Esophagus muscularis mucosa (tissue), 4 donors: ENCODE data around the gene PITPNM3. TPM values are rescaled to one million over a fixed set of nuclear protein-coding genes. Genes with fewer than 3 reads are reported as not detected.

ENCODE experiments used
- DNase-seq: peaks from one replicate; pipeline ENCODE4 v3.0.0-alpha.2; 2017; ENCODE audit errors: extremely low spot score
- H3K27ac ChIP-seq, 4 donors: fragments of 200-600 bp; sonication (generic); replicated peaks in 1 of 4; 1 replicate in 3 of 4; 2 replicates in 1 of 4; pipeline ENCODE4 v1.5.1; 2016 to 2019; ENCODE audit warnings: mild to moderate bottlenecking in 1 of 4
- H3K27me3 ChIP-seq, 4 donors: fragments of 200-600 bp; sonication (generic); one replicate each; pipeline versions ENCODE4 v1.5.1 to v1.6.0; 2016 to 2019
- H3K36me3 ChIP-seq, 4 donors: fragments of 200-600 bp; sonication (generic); one replicate each; pipeline ENCODE4 v1.5.1; 2016 to 2019
- H3K4me1 ChIP-seq, 4 donors: fragments of 200-600 bp; sonication (generic); one replicate each; pipeline ENCODE4 v1.5.1; 2016 to 2019
- H3K4me3 ChIP-seq, 4 donors: fragments of 200-600 bp; sonication (generic); 1 replicate in 2 of 4; 2 replicates in 2 of 4; pipeline ENCODE4 v1.5.1; 2016 to 2019; ENCODE audit warnings: mild to moderate bottlenecking in 4 of 4, moderate library complexity in 1 of 4
- H3K9me3 ChIP-seq, 4 donors: fragments of 200-600 bp; sonication (generic); 1 replicate in 3 of 4; 2 replicates in 1 of 4; pipeline ENCODE4 v1.5.1; 2016 to 2019
- EP300 ChIP-seq: sonication (generic); formaldehyde crosslinking; IDR thresholded peaks from one replicate; pipeline ENCODE4 v1.6.1; 2017; ENCODE audit warnings: antibody characterized with exemption
- POLR2A ChIP-seq: fragments of 450-650 bp; IDR thresholded peaks from one replicate; pipeline ENCODE4 v1.6.1; 2017; ENCODE audit warnings: antibody characterized with exemption, moderate library complexity, mild to moderate bottlenecking, low read depth
- POLR2AphosphoS5 ChIP-seq, 2 donors: sonication (generic); formaldehyde crosslinking; IDR thresholded peaks; one replicate each; pipeline ENCODE4 v1.6.1; 2017; ENCODE audit warnings: antibody characterized with exemption in 2 of 2
- WGBS: methylation state at CpG from one replicate; pipeline ENCODE4 v1.1.5; 2018; 5-methylcytosine and 5-hydroxymethylcytosine counted together
- intact Hi-C: fragments of 100-400 bp; cut with DNase I; formaldehyde crosslinking; loops from one replicate; pipeline ENCODE4 v1.15.1; 2023
- total RNA-seq, 4 donors: library from RNA; depleted of rRNA; stranded (reverse); fragments of >200 nt; gene quantifications; one replicate each; pipeline versions ENCODE4 v1.1.0 to v1.2.1, GENCODE V29; 2016
- TF ChIP-seq, protein P1 (sequence below), 3 experiments: fragments of 200-600 bp in 2 of 3; fragments of 450-650 bp in 1 of 3; sonication (generic) in 2 of 3; IDR thresholded peaks; one replicate each; pipeline ENCODE4 v1.5.1; 2017 to 2019; ENCODE audit warnings: antibody characterized with exemption in 3 of 3, mild to moderate bottlenecking in 2 of 3, moderate library complexity in 1 of 3

PITPNM3 gene
- total RNA-seq, 4 donors from 2014 or later, result 46.5 to 93.2 (median 68.9) TPM

DNA sequence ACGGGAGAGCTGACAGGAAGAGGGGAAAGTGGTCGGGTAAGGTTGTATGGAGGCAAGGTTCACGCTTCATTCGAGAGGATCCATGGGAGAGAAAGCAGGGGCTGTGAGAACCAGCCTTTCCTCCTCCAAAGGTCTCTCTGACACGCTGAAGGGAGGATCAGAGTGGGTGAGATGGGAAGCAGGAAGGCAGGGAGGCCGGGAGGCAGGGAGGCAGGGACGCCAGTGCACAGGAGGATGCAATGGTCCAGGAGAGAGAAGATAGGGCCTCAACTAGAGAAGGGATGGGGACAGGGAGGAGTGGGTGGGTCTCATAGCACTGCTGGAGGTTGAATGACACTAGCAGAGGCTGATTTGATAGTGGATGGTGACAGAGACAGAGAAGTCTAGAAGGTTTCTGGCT lies 58.0 kb downstream of the PITPNM3 start:
- no peak for DNase-seq
- intact Hi-C loops, result no loop called here

GRCh38 chr17:6497496-6498221 lies 58.7 kb downstream of the PITPNM3 start:
- Histone ChIP-seq H3K36me3 (peaks cover 0 to 15% (median 3%) of the 10 kb centered on the region in 4 donors), H3K4me3 (no peak overlapping the region), H3K27me3 (no peaks in the 10 kb centered on the region), H3K4me1 (peaks cover 6 to 56% (median 44%) of the 10 kb centered on the region in 4 donors), H3K27ac (no peak overlapping the region), H3K9me3 (no peaks in the 10 kb centered on the region)
- intact Hi-C loops, result no loop called here
- WGBS, result 63% methylated on average over 8 of the region's 17 CpGs
- DNase-seq, result no peak
- no peak for TF ChIP-seq POLR2AphosphoS5 (IDR thresholded peaks at IDR 0.05)
- TF ChIP-seq, protein P1, sequence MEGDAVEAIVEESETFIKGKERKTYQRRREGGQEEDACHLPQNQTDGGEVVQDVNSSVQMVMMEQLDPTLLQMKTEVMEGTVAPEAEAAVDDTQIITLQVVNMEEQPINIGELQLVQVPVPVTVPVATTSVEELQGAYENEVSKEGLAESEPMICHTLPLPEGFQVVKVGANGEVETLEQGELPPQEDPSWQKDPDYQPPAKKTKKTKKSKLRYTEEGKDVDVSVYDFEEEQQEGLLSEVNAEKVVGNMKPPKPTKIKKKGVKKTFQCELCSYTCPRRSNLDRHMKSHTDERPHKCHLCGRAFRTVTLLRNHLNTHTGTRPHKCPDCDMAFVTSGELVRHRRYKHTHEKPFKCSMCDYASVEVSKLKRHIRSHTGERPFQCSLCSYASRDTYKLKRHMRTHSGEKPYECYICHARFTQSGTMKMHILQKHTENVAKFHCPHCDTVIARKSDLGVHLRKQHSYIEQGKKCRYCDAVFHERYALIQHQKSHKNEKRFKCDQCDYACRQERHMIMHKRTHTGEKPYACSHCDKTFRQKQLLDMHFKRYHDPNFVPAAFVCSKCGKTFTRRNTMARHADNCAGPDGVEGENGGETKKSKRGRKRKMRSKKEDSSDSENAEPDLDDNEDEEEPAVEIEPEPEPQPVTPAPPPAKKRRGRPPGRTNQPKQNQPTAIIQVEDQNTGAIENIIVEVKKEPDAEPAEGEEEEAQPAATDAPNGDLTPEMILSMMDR (IDR thresholded peaks at IDR 0.05), result no peak
- TF ChIP-seq EP300, result no peak
- no peak for TF ChIP-seq POLR2A

More for the DNA sequence above, 58.0 kb downstream of the PITPNM3 start:
- 81% methylated on average over 7 of the region's 7 CpGs for WGBS
- peaks cover 6 to 49% (median 37%) of the 10 kb centered on the region in 4 donors for H3K4me1 ChIP-seq
- no peaks in the 10 kb centered on the region for H3K27me3 ChIP-seq
- no peak for TF ChIP-seq EP300
- no peak for TF ChIP-seq POLR2A
- TF ChIP-seq, protein P1 (IDR thresholded peaks at IDR 0.05), result no peak
- TF ChIP-seq POLR2AphosphoS5 (IDR thresholded peaks at IDR 0.05), result no peak
- H3K9me3 ChIP-seq, result no peaks in the 10 kb centered on the region
- H3K36me3 ChIP-seq, result peaks cover 0 to 22% (median 7%) of the 10 kb centered on the region in 4 donors
- no peak overlapping the region for H3K4me3 ChIP-seq
- no peak overlapping the region for H3K27ac ChIP-seq

DNA sequence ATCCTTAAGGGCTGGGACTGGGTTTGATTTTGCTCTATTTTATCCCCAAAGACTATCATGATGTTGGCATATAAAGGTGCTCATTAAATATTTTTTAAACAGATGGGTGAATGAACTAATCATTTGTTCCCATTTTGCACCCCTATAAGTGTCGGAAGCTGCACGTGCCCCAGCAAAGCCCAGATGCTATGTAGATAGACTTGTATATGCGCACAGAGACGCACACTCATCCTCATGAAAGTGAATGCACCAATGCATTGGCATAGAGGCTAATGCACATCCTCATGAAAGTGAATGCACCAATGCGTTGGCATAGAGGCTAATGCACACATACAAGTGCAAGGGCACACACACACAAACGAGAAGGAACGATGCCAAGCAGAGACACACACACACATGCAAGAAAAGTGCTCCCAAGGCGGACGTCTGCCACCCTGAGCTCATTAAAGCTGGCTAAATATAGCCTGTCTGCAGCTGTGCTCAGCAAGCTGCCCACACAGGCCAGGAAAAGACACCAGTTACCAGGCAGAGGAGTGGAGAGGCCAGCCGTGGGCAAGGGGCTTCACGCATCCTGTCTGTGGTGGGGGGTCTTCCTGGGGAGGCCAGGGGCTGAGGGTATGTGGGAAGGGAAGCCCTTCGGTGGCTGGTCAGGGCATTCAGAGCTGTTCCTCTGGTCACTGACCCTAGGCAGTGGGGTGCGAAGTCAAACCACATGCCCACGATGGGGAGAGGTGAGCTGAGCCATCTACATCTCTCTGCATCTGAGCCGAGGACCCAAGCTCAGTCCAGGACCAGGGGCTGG lies 59.5 kb downstream of the PITPNM3 start:
- Histone ChIP-seq H3K36me3 (peaks cover 0 to 7% (median 2%) of the 10 kb centered on the region in 4 donors), H3K27ac (no peak overlapping the region), H3K27me3 (no peaks in the 10 kb centered on the region), H3K9me3 (no peaks in the 10 kb centered on the region), H3K4me1 (peaks cover 6 to 63% (median 48%) of the 10 kb centered on the region in 4 donors), H3K4me3 (no peak overlapping the region)
- intact Hi-C loops, result no loop called here
- DNase-seq, result no peak
- TF ChIP-seq EP300, result no peak
- TF ChIP-seq POLR2A, result no peak
- no peak for TF ChIP-seq POLR2AphosphoS5 (IDR thresholded peaks at IDR 0.05)
- TF ChIP-seq, protein P1 (IDR thresholded peaks at IDR 0.05), result no peak
- WGBS, result 52% methylated on average over 12 of the region's 15 CpGs

- TF ChIP-seq POLR2A, result no peak
- no peak for TF ChIP-seq EP300
- TF ChIP-seq POLR2AphosphoS5 (IDR thresholded peaks at IDR 0.05), result no peak
- TF ChIP-seq, protein P1 (IDR thresholded peaks at IDR 0.05), result no peak
- Histone ChIP-seq H3K9me3 (no peaks in the 10 kb centered on the region), H3K36me3 (peaks cover 0 to 4% (median 2%) of the 10 kb centered on the region in 4 donors), H3K27ac (peak overlapping the region in 1 of 4 donors; percentile 14), H3K27me3 (no peaks in the 10 kb centered on the region), H3K4me1 (peaks cover 6 to 61% (median 49%) of the 10 kb centered on the region in 4 donors), H3K4me3 (no peak overlapping the region)
- no peak for DNase-seq
- intact Hi-C loops, result no loop called here
- WGBS, result 41% methylated on average over 8 of the region's 8 CpGs
Measured at GRCh38 chr17:6496116-6496481, 60.3 kb downstream of the PITPNM3 start.
